GM12878 (cell line): ENCODE results near the gene HOMER2.

Source experiments
- ATF7 ChIP-seq: fragments of 450-650 bp; IDR thresholded peaks from 2 replicates; pipeline ENCODE4 v1.6.1; 2016; ENCODE audit warnings: low read depth, mild to moderate bottlenecking
- BMI1 ChIP-seq: fragments of 450-650 bp; IDR thresholded peaks from 2 replicates; pipeline ENCODE4 v1.6.1; 2016; ENCODE audit warnings: mild to moderate bottlenecking, moderate library complexity, borderline replicate concordance
- EZH2 ChIP-seq: IDR thresholded peaks from 2 replicates; pipeline ENCODE4 v1.6.1; 2012; ENCODE audit warnings: low read depth, mild to moderate bottlenecking, control low read depth, inconsistent platforms, low read length, borderline replicate concordance; ENCODE audit not compliant: control insufficient read depth
- MXI1 ChIP-seq: fragments of 150-350 bp; IDR thresholded peaks from 2 replicates; pipeline ENCODE4 v1.6.1; 2011; ENCODE audit warnings: low read depth, mild to moderate bottlenecking, inconsistent platforms, low read length, improper control_type of control experiment
- NRF1 ChIP-seq: conservative IDR thresholded peaks from 2 replicates; pipeline ENCODE4 v1.6.1; 2011; ENCODE audit warnings: mild to moderate bottlenecking, low read depth, low read length, improper control_type of control experiment
- POLR2A ChIP-seq: IDR thresholded peaks from 2 replicates; pipeline ENCODE4 v1.6.1; 2011; ENCODE audit warnings: low read depth, mild to moderate bottlenecking, low read length
- RCOR1 ChIP-seq: conservative IDR thresholded peaks from 2 replicates; pipeline ENCODE4 v1.6.1; 2012; ENCODE audit warnings: low read depth, low read length, improper control_type of control experiment
- TARDBP ChIP-seq: IDR thresholded peaks from 2 replicates; pipeline ENCODE4 v1.6.1; 2016; ENCODE audit warnings: borderline replicate concordance
- TCF3 ChIP-seq: IDR thresholded peaks from 2 replicates; pipeline ENCODE4 v1.6.1; 2012; ENCODE audit warnings: low read depth, mild to moderate bottlenecking, low read length, borderline replicate concordance; ENCODE audit not compliant: insufficient read depth
- ZBED1 ChIP-seq: IDR thresholded peaks from 2 replicates; pipeline ENCODE4 v1.6.1; 2016; ENCODE audit warnings: borderline replicate concordance
- TF ChIP-seq, protein P1 (sequence below): fragments of 450-650 bp; formaldehyde crosslinking; IDR thresholded peaks from 2 replicates; pipeline ENCODE4 v1.5.0; 2022; ENCODE audit warnings: mild to moderate bottlenecking, missing genetic modification characterization
- TF ChIP-seq, protein P2 (sequence below): fragments of 450-650 bp; IDR thresholded peaks from 2 replicates; pipeline ENCODE4 v1.6.1; 2017; ENCODE audit warnings: mild to moderate bottlenecking

DNA sequence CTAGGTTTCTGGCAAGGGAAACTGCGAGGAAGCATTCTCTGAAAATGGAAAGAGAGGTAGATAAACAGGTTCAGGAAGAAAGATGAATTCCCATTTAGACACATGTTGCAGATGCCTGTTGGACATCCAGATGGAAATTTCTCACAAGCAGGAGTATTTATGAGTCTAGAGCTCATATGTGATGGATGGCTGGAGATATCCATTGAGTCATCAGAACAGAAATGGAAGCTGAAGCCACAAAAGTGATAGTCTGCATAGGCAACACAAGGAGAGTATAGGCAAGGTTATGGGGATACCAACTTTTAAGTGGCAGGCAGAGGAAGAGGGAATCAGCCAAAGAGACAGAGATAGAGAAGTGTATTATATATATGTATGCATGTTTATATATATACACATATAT is 27.2 kb upstream of the HOMER2 start:
- TF ChIP-seq RCOR1 (no peak), MXI1 (no peak), ATF7 (no peak), POLR2A (no peak), NRF1 (no peak), BMI1 (no peak), EZH2 (no peak), ZBED1 (no peak), TARDBP (no peak), TCF3 (no peak)
- TF ChIP-seq, protein P1, sequence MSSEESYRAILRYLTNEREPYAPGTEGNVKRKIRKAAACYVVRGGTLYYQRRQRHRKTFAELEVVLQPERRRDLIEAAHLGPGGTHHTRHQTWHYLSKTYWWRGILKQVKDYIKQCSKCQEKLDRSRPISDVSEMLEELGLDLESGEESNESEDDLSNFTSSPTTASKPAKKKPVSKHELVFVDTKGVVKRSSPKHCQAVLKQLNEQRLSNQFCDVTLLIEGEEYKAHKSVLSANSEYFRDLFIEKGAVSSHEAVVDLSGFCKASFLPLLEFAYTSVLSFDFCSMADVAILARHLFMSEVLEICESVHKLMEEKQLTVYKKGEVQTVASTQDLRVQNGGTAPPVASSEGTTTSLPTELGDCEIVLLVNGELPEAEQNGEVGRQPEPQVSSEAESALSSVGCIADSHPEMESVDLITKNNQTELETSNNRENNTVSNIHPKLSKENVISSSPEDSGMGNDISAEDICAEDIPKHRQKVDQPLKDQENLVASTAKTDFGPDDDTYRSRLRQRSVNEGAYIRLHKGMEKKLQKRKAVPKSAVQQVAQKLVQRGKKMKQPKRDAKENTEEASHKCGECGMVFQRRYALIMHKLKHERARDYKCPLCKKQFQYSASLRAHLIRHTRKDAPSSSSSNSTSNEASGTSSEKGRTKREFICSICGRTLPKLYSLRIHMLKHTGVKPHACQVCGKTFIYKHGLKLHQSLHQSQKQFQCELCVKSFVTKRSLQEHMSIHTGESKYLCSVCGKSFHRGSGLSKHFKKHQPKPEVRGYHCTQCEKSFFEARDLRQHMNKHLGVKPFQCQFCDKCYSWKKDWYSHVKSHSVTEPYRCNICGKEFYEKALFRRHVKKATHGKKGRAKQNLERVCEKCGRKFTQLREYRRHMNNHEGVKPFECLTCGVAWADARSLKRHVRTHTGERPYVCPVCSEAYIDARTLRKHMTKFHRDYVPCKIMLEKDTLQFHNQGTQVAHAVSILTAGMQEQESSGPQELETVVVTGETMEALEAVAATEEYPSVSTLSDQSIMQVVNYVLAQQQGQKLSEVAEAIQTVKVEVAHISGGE (CRISPR knock-in tag): no peak
- TF ChIP-seq, protein P2, sequence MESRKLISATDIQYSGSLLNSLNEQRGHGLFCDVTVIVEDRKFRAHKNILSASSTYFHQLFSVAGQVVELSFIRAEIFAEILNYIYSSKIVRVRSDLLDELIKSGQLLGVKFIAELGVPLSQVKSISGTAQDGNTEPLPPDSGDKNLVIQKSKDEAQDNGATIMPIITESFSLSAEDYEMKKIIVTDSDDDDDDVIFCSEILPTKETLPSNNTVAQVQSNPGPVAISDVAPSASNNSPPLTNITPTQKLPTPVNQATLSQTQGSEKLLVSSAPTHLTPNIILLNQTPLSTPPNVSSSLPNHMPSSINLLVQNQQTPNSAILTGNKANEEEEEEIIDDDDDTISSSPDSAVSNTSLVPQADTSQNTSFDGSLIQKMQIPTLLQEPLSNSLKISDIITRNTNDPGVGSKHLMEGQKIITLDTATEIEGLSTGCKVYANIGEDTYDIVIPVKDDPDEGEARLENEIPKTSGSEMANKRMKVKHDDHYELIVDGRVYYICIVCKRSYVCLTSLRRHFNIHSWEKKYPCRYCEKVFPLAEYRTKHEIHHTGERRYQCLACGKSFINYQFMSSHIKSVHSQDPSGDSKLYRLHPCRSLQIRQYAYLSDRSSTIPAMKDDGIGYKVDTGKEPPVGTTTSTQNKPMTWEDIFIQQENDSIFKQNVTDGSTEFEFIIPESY: no peak
